ENCODE data around the gene LGR5. TPM values are rescaled to one million over a fixed set of nuclear protein-coding genes. Genes with fewer than 3 reads are reported as not detected.

LGR5 gene
- total RNA-seq, 1 donor from 2014 or later: 2.7 TPM

- Histone ChIP-seq H3K36me3 (no peaks in the 10 kb centered on the region), H3K9me3 (no peaks in the 10 kb centered on the region), H3K4me1 (no peaks in the 10 kb centered on the region), H3K4me3 (no peak overlapping the region), H3K27me3 (no peaks in the 10 kb centered on the region), H3K27ac (no peak overlapping the region)
- no peak for DNase-seq (ENCODE audit: extremely low spot score in 2 of 2)
- TF ChIP-seq, protein P1, sequence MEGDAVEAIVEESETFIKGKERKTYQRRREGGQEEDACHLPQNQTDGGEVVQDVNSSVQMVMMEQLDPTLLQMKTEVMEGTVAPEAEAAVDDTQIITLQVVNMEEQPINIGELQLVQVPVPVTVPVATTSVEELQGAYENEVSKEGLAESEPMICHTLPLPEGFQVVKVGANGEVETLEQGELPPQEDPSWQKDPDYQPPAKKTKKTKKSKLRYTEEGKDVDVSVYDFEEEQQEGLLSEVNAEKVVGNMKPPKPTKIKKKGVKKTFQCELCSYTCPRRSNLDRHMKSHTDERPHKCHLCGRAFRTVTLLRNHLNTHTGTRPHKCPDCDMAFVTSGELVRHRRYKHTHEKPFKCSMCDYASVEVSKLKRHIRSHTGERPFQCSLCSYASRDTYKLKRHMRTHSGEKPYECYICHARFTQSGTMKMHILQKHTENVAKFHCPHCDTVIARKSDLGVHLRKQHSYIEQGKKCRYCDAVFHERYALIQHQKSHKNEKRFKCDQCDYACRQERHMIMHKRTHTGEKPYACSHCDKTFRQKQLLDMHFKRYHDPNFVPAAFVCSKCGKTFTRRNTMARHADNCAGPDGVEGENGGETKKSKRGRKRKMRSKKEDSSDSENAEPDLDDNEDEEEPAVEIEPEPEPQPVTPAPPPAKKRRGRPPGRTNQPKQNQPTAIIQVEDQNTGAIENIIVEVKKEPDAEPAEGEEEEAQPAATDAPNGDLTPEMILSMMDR (IDR thresholded peaks at IDR 0.05): no peak
- intact Hi-C loops (cut with DNase I): no loop called here
These were observed 13.1 kb upstream of the LGR5 start for GRCh38 chr12:71426300-71427047.

DNA sequence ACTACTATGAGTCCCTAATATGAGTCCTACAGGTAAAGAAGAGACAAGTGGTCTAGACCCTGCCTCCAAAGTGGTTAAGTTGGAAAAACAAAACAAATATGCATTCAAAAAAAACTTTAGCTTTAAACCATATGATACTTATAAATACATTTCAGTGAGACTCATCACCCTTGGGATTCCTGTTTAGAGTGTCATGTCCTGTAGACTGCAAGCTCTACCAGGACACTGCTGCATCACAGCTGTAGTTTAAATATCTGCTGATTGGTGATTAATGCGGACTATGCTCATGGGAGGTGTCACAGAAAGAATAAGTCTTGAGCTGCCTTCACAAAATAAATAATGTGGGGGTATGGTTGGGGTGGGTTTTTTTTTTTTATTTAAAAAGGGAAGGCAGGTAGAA lies 8.8 kb upstream of the LGR5 start:
- Histone ChIP-seq H3K4me1 (no peaks in the 10 kb centered on the region), H3K4me3 (no peak overlapping the region), H3K27me3 (no peaks in the 10 kb centered on the region), H3K27ac (no peak overlapping the region), H3K36me3 (no peaks in the 10 kb centered on the region), H3K9me3 (no peaks in the 10 kb centered on the region)
- TF ChIP-seq, protein P1 (IDR thresholded peaks at IDR 0.05): no peak
- TF ChIP-seq POLR2A (IDR thresholded peaks at IDR 0.05) (no peak), POLR2AphosphoS5 (IDR thresholded peaks at IDR 0.05; ENCODE audit: insufficient read depth in 1 of 2, low read depth in 1 of 2) (no peak)
- no peak for DNase-seq (ENCODE audit: extremely low spot score in 2 of 2)
- intact Hi-C loops (cut with DNase I): no loop called here

DNA sequence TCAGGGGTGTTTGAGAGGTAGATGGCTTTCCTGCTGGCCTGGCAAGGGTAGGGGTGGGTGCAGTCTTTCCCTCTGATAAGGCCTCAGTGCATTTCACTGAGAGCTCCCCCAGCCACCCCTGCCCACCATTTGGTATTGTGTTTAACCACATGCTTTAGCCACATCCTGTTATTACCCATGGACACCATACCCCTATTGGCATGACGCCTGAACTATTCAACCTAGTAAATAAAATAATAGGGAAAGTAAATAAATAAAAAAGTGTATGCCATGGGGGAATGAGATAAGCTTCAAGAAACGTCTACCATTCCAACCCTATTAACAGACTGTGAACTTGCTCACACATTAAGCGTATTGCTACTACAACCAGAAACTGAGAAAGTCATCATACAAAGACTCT lies 7.6 kb upstream of the LGR5 start:
- no peaks in the 10 kb centered on the region for H3K27me3 ChIP-seq
- intact Hi-C loops (cut with DNase I): no loop called here
- TF ChIP-seq, protein P1 (IDR thresholded peaks at IDR 0.05): no peak
- no peak for TF ChIP-seq POLR2AphosphoS5 (IDR thresholded peaks at IDR 0.05; ENCODE audit: insufficient read depth in 1 of 2, low read depth in 1 of 2)
- no peak for TF ChIP-seq POLR2A (IDR thresholded peaks at IDR 0.05)
- no peaks in the 10 kb centered on the region for H3K36me3 ChIP-seq
- H3K9me3 ChIP-seq: no peaks in the 10 kb centered on the region
- no peak overlapping the region for H3K4me3 ChIP-seq
- no peaks in the 10 kb centered on the region for H3K4me1 ChIP-seq
- no peak overlapping the region for H3K27ac ChIP-seq
- DNase-seq (ENCODE audit: extremely low spot score in 2 of 2): no peak

GRCh38 chr12:71432936-71433335 lies 6.7 kb upstream of the LGR5 start:
- no peak for DNase-seq (ENCODE audit: extremely low spot score in 2 of 2)
- Histone ChIP-seq H3K4me3 (no peak overlapping the region), H3K4me1 (no peaks in the 10 kb centered on the region), H3K27ac (no peak overlapping the region), H3K36me3 (no peaks in the 10 kb centered on the region), H3K9me3 (no peaks in the 10 kb centered on the region), H3K27me3 (no peaks in the 10 kb centered on the region)
- intact Hi-C loops (cut with DNase I): no loop called here
- TF ChIP-seq, protein P1 (IDR thresholded peaks at IDR 0.05): no peak
- no peak for TF ChIP-seq POLR2A (IDR thresholded peaks at IDR 0.05)
- no peak for TF ChIP-seq POLR2AphosphoS5 (IDR thresholded peaks at IDR 0.05; ENCODE audit: insufficient read depth in 1 of 2, low read depth in 1 of 2)

- H3K4me1 ChIP-seq: peaks cover 18% of the 10 kb centered on the region
- no peak for DNase-seq (ENCODE audit: extremely low spot score in 2 of 2)
- no peak overlapping the region for H3K27ac ChIP-seq
- no peaks in the 10 kb centered on the region for H3K9me3 ChIP-seq
- H3K27me3 ChIP-seq: peaks cover 6% of the 10 kb centered on the region
- no peaks in the 10 kb centered on the region for H3K36me3 ChIP-seq
- no peak for TF ChIP-seq POLR2A (IDR thresholded peaks at IDR 0.05)
- TF ChIP-seq, protein P1 (IDR thresholded peaks at IDR 0.05): no peak
- TF ChIP-seq POLR2AphosphoS5 (IDR thresholded peaks at IDR 0.05; ENCODE audit: insufficient read depth in 1 of 2, low read depth in 1 of 2): no peak
- H3K4me3 ChIP-seq: no peak overlapping the region
- intact Hi-C loops (cut with DNase I): no loop called here
These were observed 2.9 kb upstream of the LGR5 start for GRCh38 chr12:71436696-71437095.

Data from vagina (tissue), 2 donors.